Measurements from ENCODE around the gene AKT1S1. TPM values are rescaled to one million over a fixed set of nuclear protein-coding genes. Genes with fewer than 3 reads are reported as not detected.
A peak's percentile ranks its signal among the peaks of the same experiment; 100 is the strongest.

Gene AKT1S1
- total RNA-seq, 3 donors from 2014 or later (not counting 1 experiment from before 2014, with no cell fraction given) = 12.8 to 17.8 (median 16.1) TPM

DNA sequence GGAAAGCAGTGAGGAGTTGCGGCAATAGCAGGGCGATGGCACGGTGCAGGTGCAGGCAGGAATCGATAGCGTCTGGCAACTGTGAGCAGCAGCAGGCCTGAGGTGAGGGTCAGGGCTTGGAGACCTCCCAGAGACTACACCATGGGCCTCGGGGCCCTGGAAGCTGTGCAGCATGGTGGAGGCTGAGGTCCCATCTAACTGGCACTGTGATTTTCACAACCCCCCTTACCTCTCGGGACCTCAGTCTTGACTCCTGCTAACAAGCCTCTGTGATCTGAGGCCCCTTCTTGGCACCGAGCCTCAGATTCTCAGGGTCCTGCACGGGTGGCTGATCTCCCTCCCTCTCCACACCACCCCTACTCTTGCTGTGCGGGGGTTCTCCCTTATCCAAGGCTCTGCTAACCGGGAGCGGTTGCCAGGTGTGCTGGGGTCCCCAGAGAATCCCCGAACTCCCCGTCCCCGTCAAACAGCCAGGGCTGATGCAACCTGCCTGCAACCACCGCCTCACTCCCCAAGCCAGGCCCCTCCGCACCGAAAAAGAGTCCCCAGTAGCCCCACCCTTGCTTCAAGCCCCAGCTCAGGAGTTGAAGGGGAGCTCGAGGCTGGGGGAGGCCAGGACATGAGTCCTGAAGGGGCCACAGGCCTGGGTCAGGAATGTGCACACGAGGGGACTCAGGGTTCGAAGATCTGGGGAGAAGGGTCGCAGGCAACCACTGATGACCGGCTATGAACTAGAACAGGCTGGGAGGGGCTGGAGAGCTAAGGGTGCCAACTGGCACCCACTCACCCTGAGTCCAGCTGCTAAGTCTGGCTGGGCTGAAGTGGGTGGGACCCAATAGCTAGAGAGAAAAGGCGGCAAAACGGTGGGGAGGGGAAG, 47.1 kb upstream of the AKT1S1 start:
- no peaks in the 10 kb centered on the region for H3K36me3 Mint-ChIP-seq
- TF ChIP-seq, protein P1, sequence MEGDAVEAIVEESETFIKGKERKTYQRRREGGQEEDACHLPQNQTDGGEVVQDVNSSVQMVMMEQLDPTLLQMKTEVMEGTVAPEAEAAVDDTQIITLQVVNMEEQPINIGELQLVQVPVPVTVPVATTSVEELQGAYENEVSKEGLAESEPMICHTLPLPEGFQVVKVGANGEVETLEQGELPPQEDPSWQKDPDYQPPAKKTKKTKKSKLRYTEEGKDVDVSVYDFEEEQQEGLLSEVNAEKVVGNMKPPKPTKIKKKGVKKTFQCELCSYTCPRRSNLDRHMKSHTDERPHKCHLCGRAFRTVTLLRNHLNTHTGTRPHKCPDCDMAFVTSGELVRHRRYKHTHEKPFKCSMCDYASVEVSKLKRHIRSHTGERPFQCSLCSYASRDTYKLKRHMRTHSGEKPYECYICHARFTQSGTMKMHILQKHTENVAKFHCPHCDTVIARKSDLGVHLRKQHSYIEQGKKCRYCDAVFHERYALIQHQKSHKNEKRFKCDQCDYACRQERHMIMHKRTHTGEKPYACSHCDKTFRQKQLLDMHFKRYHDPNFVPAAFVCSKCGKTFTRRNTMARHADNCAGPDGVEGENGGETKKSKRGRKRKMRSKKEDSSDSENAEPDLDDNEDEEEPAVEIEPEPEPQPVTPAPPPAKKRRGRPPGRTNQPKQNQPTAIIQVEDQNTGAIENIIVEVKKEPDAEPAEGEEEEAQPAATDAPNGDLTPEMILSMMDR (IDR thresholded peaks at IDR 0.05) = no peak

GRCh38 chr19:49923055-49924003, 46.2 kb upstream of the AKT1S1 start:
- Histone ChIP-seq H3K36me3 (ENCODE audit: control insufficient read depth, insufficient read depth, low read length) (peaks cover 41% of the 10 kb centered on the region), H3K4me3 (ENCODE audit: low read length) (no peak overlapping the region), H3K9me3 (ENCODE audit: control insufficient read depth, insufficient read depth, low read length) (no peaks in the 10 kb centered on the region), H3K27me3 (ENCODE audit: control insufficient read depth, insufficient read depth, low read length) (no peaks in the 10 kb centered on the region), H3K27ac (ENCODE audit: low read length) (no peak overlapping the region), H3K4me1 (ENCODE audit: control insufficient read depth, insufficient read depth, low read length) (peaks cover 29% of the 10 kb centered on the region)
- H3K27me3 Mint-ChIP-seq (ENCODE audit: low read depth in 2 of 2) = no peaks in the 10 kb centered on the region
- TF ChIP-seq, protein P1 (IDR thresholded peaks at IDR 0.05) = no peak
- DNase-seq = no peak
- no peaks in the 10 kb centered on the region for H3K36me3 Mint-ChIP-seq
- intact Hi-C loops (cut with micrococcal nuclease) = no loop called here
- peaks cover 20 to 36% of the 10 kb centered on the region in 2 donors for H3K4me1 Mint-ChIP-seq
- no peaks in the 10 kb centered on the region for H3K9me3 Mint-ChIP-seq
- 92% methylated on average over 30 of the region's 31 CpGs for WGBS (ENCODE audit: insufficient coverage)
- no peak for ATAC-seq
- no peak overlapping the region for H3K4me3 Mint-ChIP-seq
- H3K27ac Mint-ChIP-seq = no peak overlapping the region

More for the DNA sequence above, 47.1 kb upstream of the AKT1S1 start:
- no peak for DNase-seq
- H3K27ac Mint-ChIP-seq = no peak overlapping the region
- H3K9me3 Mint-ChIP-seq = no peaks in the 10 kb centered on the region
- no peak for ATAC-seq
- no peak overlapping the region for H3K4me3 ChIP-seq (ENCODE audit: low read length)
- intact Hi-C loops (cut with micrococcal nuclease) = no loop called here
- peaks cover 28 to 45% of the 10 kb centered on the region in 2 donors for H3K4me1 Mint-ChIP-seq
- peaks cover 38% of the 10 kb centered on the region for H3K36me3 ChIP-seq (ENCODE audit: control insufficient read depth, insufficient read depth, low read length)
- H3K4me3 Mint-ChIP-seq = no peak overlapping the region
- peaks cover 35% of the 10 kb centered on the region for H3K4me1 ChIP-seq (ENCODE audit: control insufficient read depth, insufficient read depth, low read length)
- no peaks in the 10 kb centered on the region for H3K27me3 Mint-ChIP-seq (ENCODE audit: low read depth in 2 of 2)
- no peaks in the 10 kb centered on the region for H3K27me3 ChIP-seq (ENCODE audit: control insufficient read depth, insufficient read depth, low read length)
- no peak overlapping the region for H3K27ac ChIP-seq (ENCODE audit: low read length)
- H3K9me3 ChIP-seq (ENCODE audit: control insufficient read depth, insufficient read depth, low read length) = no peaks in the 10 kb centered on the region
- 87% methylated on average over 25 of the region's 25 CpGs for WGBS (ENCODE audit: insufficient coverage)

DNA sequence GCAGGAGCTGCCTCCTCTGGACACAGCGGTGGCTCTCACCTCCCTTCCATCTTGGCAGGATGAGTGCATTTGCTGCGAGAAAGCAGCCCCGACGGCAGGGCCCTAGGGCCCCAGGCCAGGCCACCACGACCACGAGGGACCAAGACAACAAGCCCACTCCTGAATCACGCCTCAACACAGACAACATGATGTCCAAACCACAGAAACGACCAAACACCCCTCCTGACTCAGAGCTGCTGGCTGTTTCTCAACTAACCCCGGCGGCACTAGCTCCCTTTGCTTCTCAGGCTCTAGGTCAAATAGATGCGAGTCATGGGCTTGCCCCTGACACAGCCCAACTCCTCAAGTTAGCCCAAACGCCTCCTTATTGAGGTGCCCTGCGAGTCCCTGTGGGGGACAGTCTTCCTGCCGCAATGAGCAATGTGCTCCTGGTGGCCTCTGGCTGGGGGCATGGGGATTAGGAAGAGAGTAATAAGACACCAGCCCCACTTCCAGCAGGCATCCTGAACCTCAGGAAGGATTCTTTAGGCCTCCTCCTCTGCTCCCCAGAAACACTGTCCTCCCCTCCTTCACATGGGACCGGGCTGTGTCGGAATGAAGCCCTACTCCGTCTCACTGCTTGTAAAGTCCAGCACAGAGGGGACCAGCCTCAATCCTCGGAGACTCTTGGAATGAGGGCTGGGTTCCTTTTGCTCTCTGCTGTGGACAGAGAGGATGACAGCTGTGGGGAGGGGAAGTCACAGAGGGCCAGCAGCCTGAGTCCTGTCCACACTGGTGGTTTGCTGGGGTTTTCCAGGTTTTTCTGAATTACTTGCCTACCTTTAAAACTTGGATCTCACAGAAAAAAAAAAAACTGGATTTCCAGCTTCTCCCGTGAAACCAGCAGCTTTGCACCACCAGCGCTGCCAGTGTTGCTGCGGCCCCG, 45.0 kb upstream of the AKT1S1 start:
- intact Hi-C loops (cut with micrococcal nuclease) = no loop called here
- H3K36me3 ChIP-seq (ENCODE audit: control insufficient read depth, insufficient read depth, low read length) = peaks cover 42% of the 10 kb centered on the region
- H3K4me3 Mint-ChIP-seq = no peak overlapping the region

More for the DNA sequence above, 45.0 kb upstream of the AKT1S1 start:
- no peaks in the 10 kb centered on the region for H3K27me3 Mint-ChIP-seq (ENCODE audit: low read depth in 2 of 2)
- H3K9me3 Mint-ChIP-seq = no peaks in the 10 kb centered on the region
- H3K27ac Mint-ChIP-seq = peak overlapping the region in 1 of 2 donors; percentile 61
- Histone ChIP-seq H3K4me1 (ENCODE audit: control insufficient read depth, insufficient read depth, low read length) (peaks cover 17% of the 10 kb centered on the region), H3K9me3 (ENCODE audit: control insufficient read depth, insufficient read depth, low read length) (no peaks in the 10 kb centered on the region), H3K4me3 (ENCODE audit: low read length) (no peak overlapping the region), H3K27me3 (ENCODE audit: control insufficient read depth, insufficient read depth, low read length) (no peaks in the 10 kb centered on the region), H3K27ac (ENCODE audit: low read length) (no peak overlapping the region)
- no peaks in the 10 kb centered on the region for H3K36me3 Mint-ChIP-seq
- ATAC-seq (no peak), DNase-seq (no peak)
- WGBS (ENCODE audit: insufficient coverage) = 75% methylated on average over 21 of the region's 22 CpGs
- peaks cover 10 to 27% of the 10 kb centered on the region in 2 donors for H3K4me1 Mint-ChIP-seq
- TF ChIP-seq, protein P1 (IDR thresholded peaks at IDR 0.05) = no peak

All from natural killer cell (primary cell).